Measurements from ENCODE around the gene GRAMD1B. TPM values are rescaled to one million over a fixed set of nuclear protein-coding genes. Genes with fewer than 3 reads are reported as not detected.
A peak's percentile ranks its signal among the peaks of the same experiment; 100 is the strongest.

Gene GRAMD1B
- total RNA-seq, 1 donor from 2014 or later: 0.26 TPM

DNA sequence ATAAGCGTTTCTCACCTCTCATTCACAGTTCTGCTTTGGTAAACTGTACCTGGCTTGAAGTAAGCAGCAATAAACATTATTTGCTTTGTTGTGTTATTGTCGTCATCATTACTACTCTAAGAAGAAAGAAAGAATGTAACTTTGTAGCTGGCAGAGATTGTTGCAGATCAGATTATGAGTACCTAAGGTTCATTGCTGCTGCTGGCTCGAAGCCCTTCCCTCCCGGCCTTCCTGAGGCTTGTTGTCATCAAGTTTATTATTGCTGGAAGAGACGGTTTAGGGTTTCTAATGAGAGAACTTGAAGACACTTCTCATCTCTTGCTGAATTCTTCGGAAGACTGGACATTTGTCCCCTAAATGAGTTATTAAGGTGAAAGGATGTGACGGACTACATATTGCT, 101.3 kb downstream of the GRAMD1B start:
- no peak for DNase-seq (ENCODE audit: low read depth)
- no peak for FAIRE-seq
- Histone ChIP-seq H3K4me3 (ENCODE audit: low read depth, low read length) (no peak overlapping the region), H3K27me3 (ENCODE audit: control insufficient read depth, insufficient read depth, low read length) (no peaks in the 10 kb centered on the region), H3K36me3 (ENCODE audit: control insufficient read depth, insufficient read depth, low read length) (no peaks in the 10 kb centered on the region)
- TF ChIP-seq, protein P1, sequence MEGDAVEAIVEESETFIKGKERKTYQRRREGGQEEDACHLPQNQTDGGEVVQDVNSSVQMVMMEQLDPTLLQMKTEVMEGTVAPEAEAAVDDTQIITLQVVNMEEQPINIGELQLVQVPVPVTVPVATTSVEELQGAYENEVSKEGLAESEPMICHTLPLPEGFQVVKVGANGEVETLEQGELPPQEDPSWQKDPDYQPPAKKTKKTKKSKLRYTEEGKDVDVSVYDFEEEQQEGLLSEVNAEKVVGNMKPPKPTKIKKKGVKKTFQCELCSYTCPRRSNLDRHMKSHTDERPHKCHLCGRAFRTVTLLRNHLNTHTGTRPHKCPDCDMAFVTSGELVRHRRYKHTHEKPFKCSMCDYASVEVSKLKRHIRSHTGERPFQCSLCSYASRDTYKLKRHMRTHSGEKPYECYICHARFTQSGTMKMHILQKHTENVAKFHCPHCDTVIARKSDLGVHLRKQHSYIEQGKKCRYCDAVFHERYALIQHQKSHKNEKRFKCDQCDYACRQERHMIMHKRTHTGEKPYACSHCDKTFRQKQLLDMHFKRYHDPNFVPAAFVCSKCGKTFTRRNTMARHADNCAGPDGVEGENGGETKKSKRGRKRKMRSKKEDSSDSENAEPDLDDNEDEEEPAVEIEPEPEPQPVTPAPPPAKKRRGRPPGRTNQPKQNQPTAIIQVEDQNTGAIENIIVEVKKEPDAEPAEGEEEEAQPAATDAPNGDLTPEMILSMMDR (IDR thresholded peaks at IDR 0.05; ENCODE audit: insufficient read depth, low read length, severe bottlenecking): no peak

DNA sequence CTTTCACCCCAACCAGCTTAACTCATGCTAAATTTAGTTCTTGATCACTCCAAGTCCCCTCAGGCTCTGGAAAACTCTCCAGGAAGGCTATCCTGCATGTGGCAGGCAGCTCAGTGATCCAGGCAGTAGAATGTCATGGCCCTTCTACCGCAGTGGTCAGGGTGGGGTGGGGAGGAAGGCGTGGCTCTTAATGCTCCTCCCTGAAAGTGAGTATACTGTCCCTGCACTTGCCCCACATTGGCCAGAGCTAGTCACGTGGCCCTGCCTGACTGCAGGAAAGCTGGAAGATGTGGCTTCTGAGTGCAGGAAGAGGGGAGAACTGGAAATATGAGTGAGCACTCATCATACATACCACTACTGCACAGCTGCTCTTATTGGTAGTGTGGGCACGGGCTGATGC, 102.1 kb downstream of the GRAMD1B start:
- DNase-seq (ENCODE audit: low read depth): no peak
- FAIRE-seq: no peak
- TF ChIP-seq, protein P1 (IDR thresholded peaks at IDR 0.05; ENCODE audit: insufficient read depth, low read length, severe bottlenecking): no peak
- Histone ChIP-seq H3K4me3 (ENCODE audit: low read depth, low read length) (no peak overlapping the region), H3K36me3 (ENCODE audit: control insufficient read depth, insufficient read depth, low read length) (no peaks in the 10 kb centered on the region), H3K27me3 (ENCODE audit: control insufficient read depth, insufficient read depth, low read length) (no peaks in the 10 kb centered on the region)

DNA sequence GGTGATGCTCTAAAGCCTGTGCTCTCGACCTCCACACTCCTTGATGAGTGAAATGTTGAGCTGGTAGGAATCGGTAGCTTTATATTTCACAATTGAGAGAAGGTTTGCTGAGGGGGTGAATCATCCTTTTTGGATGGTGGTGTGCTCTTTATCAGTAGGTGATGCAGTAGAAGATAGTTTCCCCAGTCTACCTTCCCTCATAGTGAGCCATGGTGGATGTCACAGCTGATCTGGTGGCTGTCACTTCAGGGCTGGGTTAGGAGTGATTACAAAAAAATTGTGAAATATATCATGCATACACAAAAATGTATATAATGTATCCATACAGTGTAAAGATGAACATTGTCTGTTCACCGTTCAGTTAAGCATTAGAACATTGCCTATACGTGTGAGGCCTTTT, 105.3 kb downstream of the GRAMD1B start:
- DNase-seq (ENCODE audit: low read depth): no peak
- no peak overlapping the region for H3K4me3 ChIP-seq (ENCODE audit: low read depth, low read length)
- no peak for FAIRE-seq
- H3K27me3 ChIP-seq (ENCODE audit: control insufficient read depth, insufficient read depth, low read length): no peaks in the 10 kb centered on the region
- no peaks in the 10 kb centered on the region for H3K36me3 ChIP-seq (ENCODE audit: control insufficient read depth, insufficient read depth, low read length)
- TF ChIP-seq, protein P1 (IDR thresholded peaks at IDR 0.05; ENCODE audit: insufficient read depth, low read length, severe bottlenecking): no peak

DNA sequence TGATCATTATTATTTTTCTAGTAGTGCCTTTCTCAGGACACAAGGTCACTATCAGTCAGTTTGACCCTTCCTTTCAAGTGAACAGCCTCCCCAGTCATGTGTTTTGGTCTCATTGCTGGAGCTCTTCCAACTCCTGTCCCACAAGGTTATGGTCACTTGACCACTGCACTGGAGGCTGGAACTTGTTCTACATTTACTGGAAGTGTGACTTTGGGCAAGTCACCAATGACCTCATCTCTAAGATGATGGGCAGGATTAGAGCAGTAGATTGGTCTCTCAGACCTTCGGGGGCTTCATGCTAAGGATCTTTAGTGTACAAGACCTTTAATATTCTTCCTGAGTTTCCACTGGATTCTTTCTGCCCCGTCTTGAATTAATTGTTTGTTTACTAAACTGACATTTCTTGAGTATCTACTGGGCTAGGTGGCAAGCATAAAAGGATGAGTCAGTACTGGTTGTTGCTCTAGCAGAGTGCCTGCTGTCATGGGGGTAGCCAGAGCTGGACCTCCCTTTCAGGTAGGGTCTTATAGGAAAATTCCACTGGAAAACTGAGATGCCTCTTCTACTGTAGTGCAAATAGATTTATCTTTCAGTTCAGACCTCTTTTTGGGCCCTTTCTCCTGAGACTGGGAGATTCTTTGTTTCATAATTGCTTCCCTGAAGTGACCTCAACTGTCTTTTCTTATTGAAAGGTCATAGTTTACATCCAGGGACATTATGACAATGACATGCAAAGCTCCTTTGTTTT, 106.8 kb downstream of the GRAMD1B start:
- DNase-seq (ENCODE audit: low read depth): no peak
- FAIRE-seq: no peak

DNA sequence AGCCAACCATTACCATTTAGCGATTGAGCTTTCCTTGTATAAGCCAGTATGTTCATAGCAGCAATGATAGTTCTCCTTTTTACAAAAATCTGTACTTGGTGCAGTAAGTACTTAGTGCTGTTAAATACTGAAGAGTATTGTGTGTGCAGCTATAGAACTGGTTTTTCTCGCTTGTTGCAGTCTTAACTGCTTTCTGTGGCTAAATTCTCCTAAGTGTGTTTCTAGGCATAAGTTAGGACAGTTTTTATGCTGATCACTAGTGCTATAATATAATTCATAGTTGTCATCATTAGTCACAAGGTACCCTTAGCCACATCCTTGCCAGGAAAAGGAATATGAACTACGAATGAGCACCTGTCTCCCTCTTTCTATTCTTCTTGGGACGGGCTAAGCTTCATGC, 107.7 kb downstream of the GRAMD1B start:
- TF ChIP-seq, protein P1 (IDR thresholded peaks at IDR 0.05; ENCODE audit: insufficient read depth, low read length, severe bottlenecking): no peak
- no peak overlapping the region for H3K4me3 ChIP-seq (ENCODE audit: low read depth, low read length)
- DNase-seq (ENCODE audit: low read depth) (no peak), FAIRE-seq (no peak)
- H3K36me3 ChIP-seq (ENCODE audit: control insufficient read depth, insufficient read depth, low read length): no peaks in the 10 kb centered on the region
- H3K27me3 ChIP-seq (ENCODE audit: control insufficient read depth, insufficient read depth, low read length): no peaks in the 10 kb centered on the region

More for the DNA sequence above, 106.8 kb downstream of the GRAMD1B start:
- no peaks in the 10 kb centered on the region for H3K27me3 ChIP-seq (ENCODE audit: control insufficient read depth, insufficient read depth, low read length)
- TF ChIP-seq, protein P1 (IDR thresholded peaks at IDR 0.05; ENCODE audit: insufficient read depth, low read length, severe bottlenecking): no peak
- no peak overlapping the region for H3K4me3 ChIP-seq (ENCODE audit: low read depth, low read length)
- H3K36me3 ChIP-seq (ENCODE audit: control insufficient read depth, insufficient read depth, low read length): no peaks in the 10 kb centered on the region

DNA sequence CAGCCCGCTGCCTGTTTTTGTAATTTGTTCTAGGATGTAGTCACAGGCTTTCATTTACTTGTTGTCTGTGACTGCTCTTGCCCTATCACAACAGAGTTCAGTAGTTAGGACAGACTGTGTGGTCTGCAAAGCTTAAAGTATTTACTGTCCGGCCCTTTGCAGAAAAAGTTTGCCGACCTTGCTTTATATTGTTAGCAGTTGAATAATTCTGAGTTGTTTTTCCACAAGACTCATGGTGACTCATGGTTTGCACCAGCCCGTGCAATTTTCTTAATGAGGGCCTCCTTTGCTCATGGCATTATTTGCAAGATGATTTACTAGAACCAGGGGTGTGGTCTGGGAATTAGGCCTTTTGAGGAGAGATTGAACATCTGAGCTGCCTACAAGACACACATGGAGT, 113.7 kb downstream of the GRAMD1B start:
- TF ChIP-seq, protein P1 (IDR thresholded peaks at IDR 0.05; ENCODE audit: insufficient read depth, low read length, severe bottlenecking): no peak
- DNase-seq (ENCODE audit: low read depth) (peak; percentile 84), FAIRE-seq (peak; percentile 13)
- no peak overlapping the region for H3K4me3 ChIP-seq (ENCODE audit: low read depth, low read length)
- no peaks in the 10 kb centered on the region for H3K36me3 ChIP-seq (ENCODE audit: control insufficient read depth, insufficient read depth, low read length)
- H3K27me3 ChIP-seq (ENCODE audit: control insufficient read depth, insufficient read depth, low read length): no peaks in the 10 kb centered on the region

Measured in bronchial epithelial cell (primary cell).